GM18526 (cell line): Measurements from ENCODE around the gene ADGRE1.

ENCODE experiments used
- POLR2A ChIP-seq: IDR thresholded peaks from 3 replicates; pipeline ENCODE4 v1.6.1; 2011; ENCODE audit not compliant: insufficient read length; ENCODE audit errors: extremely low read depth

The ADGRE1 gene, protein sequence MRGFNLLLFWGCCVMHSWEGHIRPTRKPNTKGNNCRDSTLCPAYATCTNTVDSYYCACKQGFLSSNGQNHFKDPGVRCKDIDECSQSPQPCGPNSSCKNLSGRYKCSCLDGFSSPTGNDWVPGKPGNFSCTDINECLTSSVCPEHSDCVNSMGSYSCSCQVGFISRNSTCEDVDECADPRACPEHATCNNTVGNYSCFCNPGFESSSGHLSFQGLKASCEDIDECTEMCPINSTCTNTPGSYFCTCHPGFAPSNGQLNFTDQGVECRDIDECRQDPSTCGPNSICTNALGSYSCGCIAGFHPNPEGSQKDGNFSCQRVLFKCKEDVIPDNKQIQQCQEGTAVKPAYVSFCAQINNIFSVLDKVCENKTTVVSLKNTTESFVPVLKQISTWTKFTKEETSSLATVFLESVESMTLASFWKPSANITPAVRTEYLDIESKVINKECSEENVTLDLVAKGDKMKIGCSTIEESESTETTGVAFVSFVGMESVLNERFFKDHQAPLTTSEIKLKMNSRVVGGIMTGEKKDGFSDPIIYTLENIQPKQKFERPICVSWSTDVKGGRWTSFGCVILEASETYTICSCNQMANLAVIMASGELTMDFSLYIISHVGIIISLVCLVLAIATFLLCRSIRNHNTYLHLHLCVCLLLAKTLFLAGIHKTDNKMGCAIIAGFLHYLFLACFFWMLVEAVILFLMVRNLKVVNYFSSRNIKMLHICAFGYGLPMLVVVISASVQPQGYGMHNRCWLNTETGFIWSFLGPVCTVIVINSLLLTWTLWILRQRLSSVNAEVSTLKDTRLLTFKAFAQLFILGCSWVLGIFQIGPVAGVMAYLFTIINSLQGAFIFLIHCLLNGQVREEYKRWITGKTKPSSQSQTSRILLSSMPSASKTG

DNA sequence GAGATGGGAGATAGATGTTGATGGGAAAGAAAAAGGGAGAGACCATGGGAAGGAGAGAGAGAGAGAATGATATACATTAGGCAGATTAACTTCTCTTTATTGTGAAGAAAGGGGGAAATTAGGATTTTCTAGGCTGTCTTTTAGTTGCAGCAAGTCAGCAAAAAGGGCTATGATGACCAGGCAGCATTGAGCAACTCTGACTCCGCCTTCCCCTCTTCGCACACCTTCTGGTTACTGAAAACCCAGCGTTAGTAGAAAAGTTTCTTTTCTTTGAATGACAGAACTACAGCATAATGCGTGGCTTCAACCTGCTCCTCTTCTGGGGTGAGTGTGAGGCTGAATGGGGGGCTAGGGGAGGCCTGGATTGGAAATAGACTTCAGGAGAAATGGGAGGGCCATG is at the start of gene ADGRE1:
Gene ADGRE1, plus strand, starts transcription at position 264 of the 400 bp plus-strand sequence. Its CDS starts 30 bp downstream, at position 294.
- TF ChIP-seq POLR2A = no peak

DNA sequence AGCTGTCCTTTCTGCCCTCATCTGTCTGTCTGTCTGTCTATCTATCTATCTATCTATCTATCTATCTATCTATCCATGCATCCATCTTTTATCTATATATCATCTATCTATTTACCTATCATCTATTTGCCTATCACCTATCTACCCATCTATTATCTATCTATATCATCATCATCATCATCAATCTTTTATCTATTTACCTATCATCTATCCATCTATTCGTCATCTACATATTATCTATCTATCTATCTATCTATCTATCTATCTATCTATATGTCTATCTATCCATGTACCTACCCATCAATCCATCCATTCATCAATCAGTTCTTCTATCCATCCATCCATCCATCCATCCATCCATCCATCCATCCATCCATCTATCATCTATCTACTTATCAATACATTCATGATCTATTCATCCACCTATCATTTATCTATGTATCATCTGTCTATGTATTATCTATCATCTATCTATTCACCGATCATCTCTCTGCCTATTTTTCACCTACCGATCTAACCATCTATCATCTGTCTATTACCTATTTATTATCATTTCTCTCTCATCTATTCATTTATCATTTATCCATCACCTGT is 49.2 kb upstream of the ADGRE1 start:
- TF ChIP-seq POLR2A = no peak

DNA sequence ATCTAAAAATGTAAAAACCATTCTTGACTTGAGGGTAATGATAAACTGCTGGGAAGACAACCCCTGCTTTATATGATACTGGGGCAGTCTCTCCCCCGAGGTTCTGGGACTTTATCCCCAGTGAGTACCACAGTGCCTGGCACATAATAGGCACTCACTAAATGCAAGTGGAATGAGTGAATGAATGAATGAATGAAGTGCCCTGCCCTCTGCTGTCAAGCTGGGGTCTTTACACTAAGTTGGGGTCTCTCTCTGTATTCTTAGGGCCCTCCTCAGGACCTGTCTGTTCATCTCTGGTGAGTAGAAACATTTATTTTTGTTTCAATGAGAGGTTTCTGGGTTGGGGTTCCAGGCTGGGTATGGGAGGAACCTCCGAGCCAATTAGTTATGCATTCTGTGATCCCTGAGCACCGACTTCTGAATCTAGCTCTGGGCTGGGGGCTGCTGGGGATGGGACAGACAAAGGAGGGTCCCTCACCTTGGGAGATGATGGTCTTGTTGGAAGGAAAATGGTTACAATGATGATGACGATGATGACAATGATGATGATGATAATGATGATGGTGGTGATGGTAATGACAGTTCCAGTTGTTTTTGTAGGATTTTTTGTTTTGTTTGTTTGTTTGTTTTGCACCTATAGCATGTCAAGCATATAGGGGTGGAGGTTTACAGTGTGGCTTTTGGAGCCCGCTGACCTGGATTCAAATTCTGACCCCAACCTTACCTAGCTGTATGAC is 44.3 kb upstream of the ADGRE1 start:
- no peak for TF ChIP-seq POLR2A

DNA sequence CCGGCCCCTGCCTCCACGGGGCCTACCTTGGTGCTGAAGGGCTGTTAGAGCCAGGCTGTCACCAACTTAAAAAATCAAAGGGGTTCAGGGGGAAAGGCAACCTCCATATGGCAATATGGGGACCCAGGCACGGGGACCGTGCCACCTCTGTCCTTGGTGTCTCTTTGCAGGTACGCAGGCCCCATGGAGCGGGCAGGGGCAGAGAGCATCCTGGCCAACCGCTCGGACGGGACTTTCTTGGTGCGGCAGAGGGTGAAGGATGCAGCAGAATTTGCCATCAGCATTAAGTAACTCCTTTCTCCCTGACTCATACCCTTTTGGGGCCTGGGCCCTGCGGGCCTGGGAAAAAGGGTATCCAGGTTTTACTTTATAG is 39.6 kb upstream of the ADGRE1 start:
- no peak for TF ChIP-seq POLR2A

DNA sequence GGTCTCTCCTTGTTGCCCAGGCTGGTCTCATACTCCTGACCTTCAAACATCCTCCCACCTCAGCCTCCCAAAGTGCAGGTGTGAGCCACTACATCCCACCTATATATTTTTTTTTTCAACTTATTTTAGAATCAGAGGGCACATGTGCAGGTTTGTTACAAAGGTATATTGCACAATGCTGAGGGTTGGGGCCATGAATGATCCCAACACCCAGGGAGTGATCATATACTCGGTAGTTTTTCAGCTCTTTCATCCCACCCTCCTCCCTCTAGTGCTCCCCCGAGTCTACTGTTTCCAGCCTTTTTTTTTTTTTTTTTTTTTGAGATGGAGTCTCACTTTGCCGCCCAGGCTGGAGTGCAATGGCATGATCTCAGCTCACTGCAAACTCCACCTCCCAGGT is 38.4 kb upstream of the ADGRE1 start:
- no peak for TF ChIP-seq POLR2A

DNA sequence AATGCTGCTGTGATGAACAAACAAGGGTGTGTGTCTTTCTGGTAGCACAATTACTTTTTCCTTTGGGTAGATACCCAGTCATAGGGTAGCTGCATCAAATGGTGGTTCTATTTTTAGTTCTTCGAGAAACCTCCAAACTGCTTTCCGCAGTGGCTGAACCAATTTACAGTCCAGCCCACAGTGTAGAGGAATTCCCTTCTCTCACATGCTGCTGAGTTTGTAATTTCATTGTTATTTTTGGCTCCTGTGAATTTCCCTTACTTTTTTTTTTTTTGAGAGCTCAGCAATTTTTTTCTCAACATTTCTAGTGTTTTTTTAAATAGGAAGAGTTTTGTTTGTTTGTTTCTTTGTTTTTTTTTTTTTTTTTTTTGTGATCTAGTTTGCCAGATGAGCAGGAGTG is 37.5 kb upstream of the ADGRE1 start:
- no peak for TF ChIP-seq POLR2A

DNA sequence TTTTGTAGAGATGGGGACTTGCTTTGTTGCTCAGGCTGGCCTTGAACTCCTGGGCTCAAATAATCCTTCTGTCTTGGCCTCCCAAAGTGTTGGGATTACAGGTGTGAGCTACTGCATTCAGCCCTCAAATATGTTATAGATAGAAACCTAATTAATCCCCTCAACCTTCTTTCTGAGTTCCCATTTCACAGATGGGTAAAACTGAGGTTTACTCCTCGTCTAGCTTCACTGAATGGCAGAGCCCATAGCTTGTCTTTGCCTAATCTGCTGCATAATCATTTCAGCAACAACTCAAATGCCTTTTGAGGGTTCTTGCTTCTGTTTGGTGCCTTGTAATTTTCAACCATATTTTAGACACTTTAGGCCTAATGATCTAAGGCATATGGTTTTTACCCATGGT is 36.0 kb upstream of the ADGRE1 start:
- TF ChIP-seq POLR2A = no peak

DNA sequence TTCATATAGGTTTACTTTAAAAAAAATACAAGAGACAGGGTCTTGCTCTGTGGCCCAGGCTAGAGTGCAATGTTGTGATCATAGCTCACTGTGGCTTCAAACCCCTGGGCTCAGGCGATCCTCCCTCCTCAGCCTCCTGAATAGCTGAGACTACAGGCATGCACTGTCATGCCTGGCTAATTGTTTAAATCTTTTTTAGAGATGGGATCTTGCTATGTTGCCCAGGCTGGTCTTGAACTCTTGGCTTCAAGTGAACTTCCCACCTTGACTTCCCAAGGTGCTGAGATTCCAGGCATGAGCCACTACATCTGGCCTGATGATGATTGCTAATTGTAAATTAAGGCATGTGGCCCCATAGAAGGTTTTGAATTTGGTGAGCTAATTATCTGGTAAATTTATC is 35.4 kb upstream of the ADGRE1 start:
- no peak for TF ChIP-seq POLR2A

DNA sequence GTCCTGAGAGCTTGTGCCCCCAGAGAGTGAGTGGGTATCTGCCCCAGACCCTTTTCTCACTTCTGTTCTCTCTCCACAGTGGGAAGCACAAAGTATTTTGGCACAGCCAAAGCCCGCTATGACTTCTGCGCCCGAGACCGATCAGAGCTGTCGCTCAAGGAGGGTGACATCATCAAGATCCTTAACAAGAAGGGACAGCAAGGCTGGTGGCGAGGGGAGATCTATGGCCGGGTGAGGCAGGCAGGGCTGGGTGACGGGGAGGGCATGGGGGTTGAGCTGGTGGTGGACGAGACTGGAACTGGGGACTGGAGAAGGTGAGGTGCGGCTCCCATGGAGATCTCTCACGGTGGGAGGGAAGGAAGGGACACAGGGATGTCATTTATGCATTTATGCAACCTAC is 33.5 kb upstream of the ADGRE1 start:
- TF ChIP-seq POLR2A = no peak

DNA sequence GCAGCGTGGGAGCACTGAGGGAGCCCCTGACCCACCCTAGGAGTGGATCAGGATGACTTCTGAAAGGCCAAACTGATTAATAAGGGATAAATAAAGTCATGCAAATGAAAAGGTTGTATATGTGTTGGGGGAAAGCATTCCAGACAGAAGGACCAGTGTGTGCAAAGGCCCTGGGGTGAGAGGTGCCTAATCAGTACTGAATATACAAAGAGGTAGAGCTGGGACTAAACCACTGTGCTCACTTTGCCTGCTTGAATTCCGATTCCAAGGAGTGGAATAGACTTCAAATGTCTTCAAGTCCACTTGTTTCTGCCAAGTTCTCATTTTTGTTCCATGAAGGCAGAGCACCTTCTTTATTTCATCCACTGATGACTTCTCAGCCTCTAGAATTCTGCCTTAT is 32.6 kb upstream of the ADGRE1 start:
- TF ChIP-seq POLR2A = no peak

DNA sequence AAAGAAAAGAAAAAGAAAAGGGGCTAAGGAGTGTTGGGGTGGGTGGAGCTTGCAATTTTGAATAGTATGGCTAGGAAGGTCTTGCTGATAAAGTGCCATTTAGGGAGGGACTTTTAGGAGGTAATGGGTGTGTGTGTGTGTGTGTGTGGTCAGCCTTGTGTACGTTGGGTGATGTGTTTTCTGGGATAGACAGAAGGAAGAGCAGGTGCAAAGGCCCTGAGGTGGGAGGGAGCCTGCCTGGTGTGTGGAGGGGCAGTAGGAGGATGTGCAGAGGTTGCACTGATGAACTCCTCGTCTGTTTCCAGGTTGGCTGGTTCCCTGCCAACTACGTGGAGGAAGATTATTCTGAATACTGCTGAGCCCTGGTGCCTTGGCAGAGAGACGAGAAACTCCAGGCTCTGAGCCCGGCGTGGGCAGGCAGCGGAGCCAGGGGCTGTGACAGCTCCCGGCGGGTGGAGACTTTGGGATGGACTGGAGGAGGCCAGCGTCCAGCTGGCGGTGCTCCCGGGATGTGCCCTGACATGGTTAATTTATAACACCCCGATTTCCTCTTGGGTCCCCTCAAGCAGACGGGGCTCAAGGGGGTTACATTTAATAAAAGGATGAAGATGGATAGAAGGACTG is 30.5 kb upstream of the ADGRE1 start:
- TF ChIP-seq POLR2A = no peak

DNA sequence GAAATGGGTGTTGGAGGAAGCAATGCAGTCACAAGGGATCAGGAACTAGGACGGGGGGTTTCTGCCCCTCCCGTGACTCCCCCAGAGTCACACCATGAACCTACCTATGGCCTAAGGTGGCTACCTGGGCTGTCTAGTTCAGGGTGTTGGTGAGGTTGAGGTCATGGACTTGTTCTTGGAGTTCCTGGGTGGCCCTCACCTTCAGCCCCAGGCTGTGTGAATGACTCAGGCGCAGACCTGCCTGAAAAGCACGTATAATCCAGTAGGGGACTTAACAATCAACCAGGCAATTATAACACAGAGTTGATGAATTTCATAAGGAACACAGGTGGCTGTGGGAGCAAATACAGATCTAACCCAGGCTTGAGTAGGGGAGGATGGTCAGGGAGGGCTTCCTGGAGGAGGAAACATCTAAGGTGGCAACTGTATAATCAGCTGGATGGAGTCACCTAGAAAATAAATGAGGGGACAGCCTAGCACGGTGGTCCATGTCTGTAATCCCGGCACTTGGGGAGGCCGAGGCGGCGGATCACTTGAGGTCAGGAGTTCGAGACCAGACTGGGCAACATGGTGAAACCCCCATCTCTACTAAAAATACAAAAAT is 25.6 kb upstream of the ADGRE1 start:
- TF ChIP-seq POLR2A = no peak

DNA sequence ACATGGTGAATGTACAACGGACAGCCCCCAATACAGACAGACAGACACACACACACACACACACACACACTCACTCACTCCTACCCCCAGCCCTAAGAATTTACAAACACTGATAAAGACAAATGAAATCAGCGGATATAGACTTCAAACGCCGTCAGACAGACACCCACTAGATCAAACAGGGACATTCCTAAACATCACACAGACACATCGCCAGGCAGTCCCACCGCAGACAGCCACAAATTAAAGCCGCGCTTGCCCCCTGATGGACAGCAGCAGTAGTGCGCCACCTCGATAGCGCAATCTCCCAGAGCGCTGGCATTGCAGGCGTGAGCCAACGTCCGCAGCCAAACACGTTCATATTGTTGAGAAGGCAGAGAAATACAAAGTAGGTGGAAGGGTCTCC is 24.7 kb upstream of the ADGRE1 start:
- TF ChIP-seq POLR2A = peak; percentile 31

DNA sequence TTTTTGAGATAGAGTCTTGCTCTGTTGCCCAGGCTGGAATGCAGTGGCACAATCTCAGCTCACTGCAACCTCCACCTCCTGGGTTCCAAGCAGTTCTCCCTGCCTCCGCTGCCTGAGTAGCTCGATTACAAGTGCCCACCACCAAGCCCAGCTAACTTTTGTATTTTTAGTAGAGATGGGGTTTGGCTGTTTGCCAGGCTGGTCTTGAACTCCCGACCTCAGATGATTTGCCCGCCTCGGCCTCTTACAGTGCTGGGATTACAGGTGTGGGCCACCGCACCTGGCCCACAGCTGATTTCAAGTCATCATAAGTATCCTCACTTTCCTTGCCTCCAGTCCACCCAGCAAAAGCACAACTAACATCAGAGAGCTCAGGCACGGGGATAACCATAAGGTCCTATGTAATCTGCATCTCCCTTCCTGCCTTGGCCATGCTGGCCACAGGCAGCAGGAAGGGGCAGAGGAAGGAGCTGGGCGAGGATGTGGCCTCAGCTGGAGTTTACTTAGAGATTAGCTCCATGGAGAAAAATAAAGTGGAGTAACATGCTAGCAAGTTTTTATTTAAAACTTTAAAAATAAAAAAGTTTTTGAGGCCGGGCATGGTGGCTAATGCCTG is 22.9 kb upstream of the ADGRE1 start:
- TF ChIP-seq POLR2A = no peak
